WI38 (cell line): ENCODE results near the gene PMS1.
"Not testable (repeated sequence)": the region's sequence is repeated elsewhere in the genome, so short reads cannot be mapped to it uniquely, and the experiment has no call there.

ENCODE experiments used
- H3K4me3 ChIP-seq: 2 replicates; pipeline ENCODE4 v1.5.1; 2011; ENCODE audit warnings: low read depth, mild to moderate bottlenecking, control low read depth, low read length
- TF ChIP-seq, protein P1 (sequence below): IDR thresholded peaks from 2 replicates; pipeline ENCODE4 v1.5.1; 2012; ENCODE audit warnings: low read depth, mild to moderate bottlenecking, control low read depth, low read length

Gene PMS1

DNA sequence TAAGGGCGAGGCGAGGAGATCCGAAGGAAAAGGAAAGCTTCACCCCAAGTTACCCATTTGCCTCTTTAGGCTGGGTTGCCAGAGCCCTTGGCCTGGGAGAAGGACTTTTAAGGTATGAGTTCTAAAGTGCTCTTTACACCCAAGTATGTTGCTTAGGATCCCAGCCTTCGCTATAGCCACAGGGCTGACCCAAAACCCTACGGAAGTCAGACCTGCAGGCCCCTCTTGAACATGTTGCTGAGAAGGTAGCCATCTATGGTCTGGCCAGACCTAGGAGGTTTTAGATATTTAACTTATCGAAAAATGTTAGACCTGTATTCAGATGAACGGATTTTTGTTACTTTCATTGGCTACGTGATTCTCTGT lies 95.4 kb downstream of the PMS1 start:
- TF ChIP-seq, protein P1, sequence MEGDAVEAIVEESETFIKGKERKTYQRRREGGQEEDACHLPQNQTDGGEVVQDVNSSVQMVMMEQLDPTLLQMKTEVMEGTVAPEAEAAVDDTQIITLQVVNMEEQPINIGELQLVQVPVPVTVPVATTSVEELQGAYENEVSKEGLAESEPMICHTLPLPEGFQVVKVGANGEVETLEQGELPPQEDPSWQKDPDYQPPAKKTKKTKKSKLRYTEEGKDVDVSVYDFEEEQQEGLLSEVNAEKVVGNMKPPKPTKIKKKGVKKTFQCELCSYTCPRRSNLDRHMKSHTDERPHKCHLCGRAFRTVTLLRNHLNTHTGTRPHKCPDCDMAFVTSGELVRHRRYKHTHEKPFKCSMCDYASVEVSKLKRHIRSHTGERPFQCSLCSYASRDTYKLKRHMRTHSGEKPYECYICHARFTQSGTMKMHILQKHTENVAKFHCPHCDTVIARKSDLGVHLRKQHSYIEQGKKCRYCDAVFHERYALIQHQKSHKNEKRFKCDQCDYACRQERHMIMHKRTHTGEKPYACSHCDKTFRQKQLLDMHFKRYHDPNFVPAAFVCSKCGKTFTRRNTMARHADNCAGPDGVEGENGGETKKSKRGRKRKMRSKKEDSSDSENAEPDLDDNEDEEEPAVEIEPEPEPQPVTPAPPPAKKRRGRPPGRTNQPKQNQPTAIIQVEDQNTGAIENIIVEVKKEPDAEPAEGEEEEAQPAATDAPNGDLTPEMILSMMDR = no peak

GRCh38 chr2:189880429-189880828 lies 96.2 kb downstream of the PMS1 start:
- TF ChIP-seq, protein P1 = no peak

More for the DNA sequence above, 95.4 kb downstream of the PMS1 start:
- H3K4me3 ChIP-seq = no peak overlapping the region

GRCh38 chr2:189880832-189881492 lies 96.7 kb downstream of the PMS1 start:
- H3K4me3 ChIP-seq = no peak overlapping the region
- TF ChIP-seq, protein P1 = no peak

More at GRCh38 chr2:189880429-189880828, 96.2 kb downstream of the PMS1 start:
- H3K4me3 ChIP-seq = no peak overlapping the region

- TF ChIP-seq, protein P1 = no peak
- no peak overlapping the region for H3K4me3 ChIP-seq
Measured at GRCh38 chr2:189885368-189885767, 101.1 kb downstream of the PMS1 start.

DNA sequence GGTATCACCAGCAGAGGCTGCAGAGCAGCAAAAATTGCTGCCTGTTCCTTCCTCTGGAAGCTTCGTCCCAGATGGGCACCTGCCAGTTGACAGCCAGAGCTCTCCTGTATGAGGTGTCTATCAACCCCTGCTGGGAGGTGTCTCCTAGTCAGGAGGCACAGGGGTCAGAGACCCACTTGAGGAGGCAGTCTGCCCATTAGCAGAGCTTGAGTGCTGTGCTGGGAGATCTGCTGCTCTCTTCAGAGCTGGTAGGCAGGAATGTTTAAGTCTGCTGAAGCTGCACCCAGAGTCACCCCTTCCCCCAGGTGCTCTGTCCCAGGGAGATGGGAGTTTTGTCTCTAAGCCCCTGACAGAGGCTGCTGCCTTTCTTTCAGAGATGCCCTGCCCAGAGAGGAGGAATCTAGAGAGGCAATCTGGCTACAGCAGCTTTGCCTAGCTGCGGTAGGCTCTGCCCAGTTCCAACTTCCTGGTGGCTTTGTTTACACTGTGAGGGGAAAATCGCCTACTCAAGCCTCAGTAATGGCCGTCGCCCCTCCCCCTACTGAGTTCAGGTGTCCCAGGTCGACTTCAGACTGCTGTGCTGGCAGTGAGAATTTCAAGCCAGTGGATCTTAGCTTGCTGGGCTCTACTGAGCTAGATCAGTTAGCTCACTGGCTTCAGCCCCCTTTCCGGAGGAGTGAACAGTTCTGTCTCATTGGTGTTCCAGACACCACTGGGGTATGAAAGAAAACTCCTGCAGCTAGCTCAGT lies 108.5 kb downstream of the PMS1 start:
- not testable (repeated sequence) for H3K4me3 ChIP-seq

DNA sequence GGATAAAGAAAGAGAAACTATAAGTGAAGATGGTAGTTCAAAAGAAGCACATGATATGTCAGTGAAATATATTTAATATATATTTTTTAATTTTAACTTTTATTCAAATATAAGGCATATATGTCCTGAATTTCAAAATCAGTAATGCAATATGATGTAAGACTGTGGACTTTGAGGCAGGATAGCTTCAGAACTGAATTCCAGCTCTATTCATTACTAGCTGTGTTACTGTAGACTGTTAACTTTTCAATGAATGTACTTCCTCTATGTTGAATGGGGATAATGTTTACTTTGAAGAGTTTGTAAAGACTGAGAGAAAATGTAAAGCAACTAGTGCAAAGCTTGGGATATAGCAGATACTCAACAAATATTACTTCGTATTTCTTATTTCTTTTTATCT lies 112.6 kb downstream of the PMS1 start:
- no peak overlapping the region for H3K4me3 ChIP-seq
- TF ChIP-seq, protein P1 = no peak

DNA sequence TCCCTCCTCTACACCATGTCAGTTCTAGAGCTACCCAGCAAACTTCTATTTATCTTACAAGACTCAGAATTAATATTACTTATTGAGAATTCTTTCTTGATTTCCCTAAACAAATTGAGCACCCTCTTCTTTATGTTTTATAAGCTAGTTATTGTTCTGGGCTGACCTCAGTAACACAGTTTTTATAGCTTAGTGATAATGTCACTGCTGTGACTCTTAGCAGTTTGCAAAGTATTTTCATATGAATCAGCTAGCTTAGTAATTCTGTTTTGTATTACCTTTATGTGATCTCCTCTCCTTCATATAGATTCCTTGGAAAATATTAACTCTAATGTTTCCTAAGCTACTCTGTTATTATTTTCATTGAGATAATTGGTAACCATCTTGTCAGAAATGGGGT lies 114.9 kb downstream of the PMS1 start:
- H3K4me3 ChIP-seq = no peak overlapping the region
- TF ChIP-seq, protein P1 = no peak

- TF ChIP-seq, protein P1 = no peak
- H3K4me3 ChIP-seq = no peak overlapping the region
Measured at GRCh38 chr2:189900726-189901125, 116.5 kb downstream of the PMS1 start.
